Skeletal muscle tissue (tissue), 4 donors: ENCODE measurements around the gene PCDHA6. TPM values are rescaled to one million over a fixed set of nuclear protein-coding genes. Genes with fewer than 3 reads are reported as not detected.
"Not testable (repeated sequence)": the region's sequence is repeated elsewhere in the genome, so short reads cannot be mapped to it uniquely, and the experiment has no call there.

Source experiments
- H3K27ac ChIP-seq: one replicate; pipeline ENCODE4 v1.7.0; 2013; ENCODE audit warnings: mild to moderate bottlenecking, low read depth, low read length, inconsistent platforms
- H3K27me3 ChIP-seq, 3 donors: one replicate each; pipeline ENCODE4 v1.7.0; 2013; ENCODE audit warnings: low read length in 3 of 3; ENCODE audit not compliant: control insufficient read depth in 3 of 3, insufficient read depth in 3 of 3
- H3K36me3 ChIP-seq, 3 donors: one replicate each; pipeline ENCODE4 v1.7.0; 2013; ENCODE audit warnings: low read length in 3 of 3; ENCODE audit not compliant: control insufficient read depth in 3 of 3, insufficient read depth in 3 of 3
- H3K4me1 ChIP-seq, 3 donors: one replicate each; pipeline ENCODE4 v1.7.0; 2013; ENCODE audit warnings: low read length in 3 of 3, mild to moderate bottlenecking in 3 of 3; ENCODE audit not compliant: control insufficient read depth in 3 of 3, insufficient read depth in 3 of 3
- H3K4me3 ChIP-seq, 3 donors: one replicate each; pipeline ENCODE4 v1.7.0; 2013; ENCODE audit warnings: low read length in 3 of 3
- H3K9ac ChIP-seq, 3 donors: one replicate each; pipeline ENCODE4 v1.7.0; 2013; ENCODE audit warnings: low read length in 3 of 3, mild to moderate bottlenecking in 3 of 3, moderate library complexity in 2 of 3, low read depth in 1 of 3
- H3K9me3 ChIP-seq, 3 donors: one replicate each; pipeline ENCODE4 v1.7.0; 2013; ENCODE audit warnings: low read length in 3 of 3; ENCODE audit not compliant: control insufficient read depth in 3 of 3
- total RNA-seq: library from RNA; depleted of rRNA; stranded (reverse); fragments of >200 nt; gene quantifications from one replicate; pipeline ENCODE4 v1.2.3, GENCODE V29; 2014
- donor health status: Osteomylitis.

Gene PCDHA6
- total RNA-seq, result under 0.01 TPM

GRCh38 chr5:140827704-140828361, at the start of gene PCDHA6:
PCDHA6 (plus strand) TSS chr5:140827960; CDS start chr5:140828092, 132 bp downstream.
- H3K4me3 ChIP-seq, result no peak within 1 kb of the TSS
- no peaks in the 10 kb centered on the region for H3K4me1 ChIP-seq
- H3K27me3 ChIP-seq, result peaks cover 0 to 21% (median 0%) of the 10 kb centered on the region in 3 donors
- peaks cover 0 to 13% (median 2%) of the 10 kb centered on the region in 3 donors for H3K9me3 ChIP-seq
- no peaks in the 10 kb centered on the region for H3K36me3 ChIP-seq
- no peak within 1 kb of the TSS for H3K27ac ChIP-seq
- H3K9ac ChIP-seq, result no peak within 1 kb of the TSS

GRCh38 chr5:140780512-140780911, 47.2 kb upstream of the PCDHA6 start:
- no peaks in the 10 kb centered on the region for H3K36me3 ChIP-seq
- H3K27ac ChIP-seq, result no peak overlapping the region
- no peak overlapping the region for H3K9ac ChIP-seq
- H3K9me3 ChIP-seq, result peaks cover 5 to 21% (median 19%) of the 10 kb centered on the region in 3 donors
- H3K27me3 ChIP-seq, result no peaks in the 10 kb centered on the region
- H3K4me3 ChIP-seq, result no peak overlapping the region
- H3K4me1 ChIP-seq, result no peaks in the 10 kb centered on the region

DNA sequence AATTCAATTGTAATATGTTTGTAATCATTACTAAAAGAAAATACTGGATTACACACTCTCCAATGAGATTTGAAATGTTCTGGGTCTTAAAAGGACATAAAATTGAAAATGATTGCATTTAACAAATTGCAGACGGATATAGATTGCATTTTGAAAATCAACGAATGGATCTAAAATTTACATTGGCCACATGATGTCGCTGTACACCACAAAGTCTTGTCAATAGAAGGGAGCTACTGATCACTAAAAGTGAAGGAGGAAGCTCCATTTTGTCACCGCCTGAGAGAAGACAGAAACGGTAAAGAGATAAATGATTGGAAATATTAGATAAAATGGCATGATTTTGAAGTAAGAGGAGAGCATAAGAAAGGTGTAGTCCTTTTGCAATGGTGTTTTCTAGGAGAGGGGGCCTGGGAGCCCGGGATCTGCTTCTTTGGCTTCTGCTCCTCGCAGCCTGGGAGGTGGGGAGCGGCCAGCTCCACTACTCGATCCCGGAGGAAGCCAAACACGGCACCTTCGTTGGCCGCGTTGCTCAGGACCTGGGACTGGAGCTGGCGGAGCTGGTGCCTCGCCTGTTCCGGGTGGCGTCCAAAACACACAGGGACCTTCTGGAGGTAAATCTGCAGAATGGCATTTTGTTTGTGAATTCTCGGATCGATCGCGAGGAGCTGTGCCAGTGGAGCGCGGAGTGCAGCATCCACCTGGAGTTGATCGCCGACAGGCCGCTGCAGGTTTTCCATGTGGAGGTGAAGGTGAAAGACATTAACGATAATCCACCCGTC, 41.7 kb upstream of the PCDHA6 start, which contains the start of gene PCDHA1:
TSS of gene PCDHA1 (plus strand) at position 236 of the 782 bp plus-strand sequence.
- H3K9me3 ChIP-seq, result peaks cover 14 to 20% (median 18%) of the 10 kb centered on the region in 3 donors
- H3K9ac ChIP-seq, result no peak within 1 kb of the TSS
- H3K27me3 ChIP-seq, result peaks cover 0 to 10% (median 0%) of the 10 kb centered on the region in 3 donors
- no peaks in the 10 kb centered on the region for H3K4me1 ChIP-seq
- H3K36me3 ChIP-seq, result no peaks in the 10 kb centered on the region
- H3K4me3 ChIP-seq, result no peak within 1 kb of the TSS
- H3K27ac ChIP-seq, result no peak within 1 kb of the TSS

DNA sequence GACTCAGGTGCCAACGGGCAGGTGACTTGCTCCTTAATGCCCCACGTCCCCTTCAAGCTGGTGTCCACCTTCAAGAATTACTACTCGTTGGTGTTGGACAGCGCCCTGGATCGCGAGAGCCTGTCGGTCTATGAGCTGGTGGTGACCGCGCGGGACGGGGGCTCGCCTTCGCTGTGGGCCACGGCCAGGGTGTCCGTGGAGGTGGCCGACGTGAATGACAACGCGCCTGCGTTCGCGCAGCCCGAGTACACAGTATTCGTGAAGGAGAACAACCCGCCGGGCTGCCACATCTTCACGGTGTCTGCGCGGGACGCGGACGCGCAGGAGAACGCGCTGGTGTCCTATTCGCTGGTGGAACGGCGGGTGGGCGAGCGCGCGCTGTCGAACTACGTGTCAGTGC, 40.3 kb upstream of the PCDHA6 start:
- Histone ChIP-seq H3K27me3 (peaks cover 0 to 10% (median 0%) of the 10 kb centered on the region in 3 donors), H3K4me3 (peak overlapping the region in 1 of 3 donors; percentile 13), H3K9me3 (peaks cover 14 to 18% (median 18%) of the 10 kb centered on the region in 3 donors)
- H3K27ac ChIP-seq, H3K4me1 ChIP-seq, H3K9ac ChIP-seq, H3K36me3 ChIP-seq: not testable (repeated sequence)

DNA sequence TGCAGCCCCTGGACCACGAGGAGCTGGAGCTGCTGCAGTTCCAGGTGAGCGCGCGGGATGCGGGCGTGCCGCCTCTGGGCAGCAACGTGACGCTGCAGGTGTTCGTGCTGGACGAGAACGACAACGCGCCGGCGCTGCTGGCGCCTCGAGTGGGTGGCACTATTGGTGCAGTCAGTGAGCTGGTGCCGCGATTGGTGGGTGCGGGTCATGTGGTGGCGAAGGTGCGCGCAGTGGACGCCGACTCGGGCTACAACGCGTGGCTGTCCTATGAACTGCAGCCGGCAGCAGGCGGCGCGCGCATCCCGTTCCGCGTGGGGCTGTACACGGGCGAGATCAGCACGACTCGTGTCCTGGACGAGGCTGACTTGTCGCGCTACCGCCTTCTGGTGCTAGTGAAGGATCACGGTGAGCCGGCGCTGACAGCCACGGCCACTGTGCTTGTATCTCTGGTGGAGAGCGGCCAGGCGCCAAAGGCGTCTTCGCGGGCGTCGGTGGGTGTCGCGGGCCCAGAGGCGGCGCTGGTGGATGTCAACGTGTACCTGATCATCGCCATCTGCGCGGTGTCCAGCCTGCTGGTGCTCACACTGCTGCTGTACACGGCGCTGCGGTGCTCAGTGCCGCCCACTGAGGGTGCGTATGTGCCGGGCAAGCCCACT, 39.8 kb upstream of the PCDHA6 start:
- not testable (repeated sequence) for H3K27ac ChIP-seq, H3K4me1 ChIP-seq, H3K36me3 ChIP-seq, H3K4me3 ChIP-seq, H3K9ac ChIP-seq
- Histone ChIP-seq H3K9me3 (peaks cover 9 to 18% (median 18%) of the 10 kb centered on the region in 3 donors), H3K27me3 (peaks cover 0 to 10% (median 0%) of the 10 kb centered on the region in 3 donors)

- H3K9ac ChIP-seq, result no peak overlapping the region
- no peaks in the 10 kb centered on the region for H3K36me3 ChIP-seq
- peaks cover 0 to 10% (median 0%) of the 10 kb centered on the region in 3 donors for H3K27me3 ChIP-seq
- H3K9me3 ChIP-seq, result peaks cover 10 to 28% (median 23%) of the 10 kb centered on the region in 3 donors
- H3K4me1 ChIP-seq, result no peaks in the 10 kb centered on the region
- no peak overlapping the region for H3K4me3 ChIP-seq
- H3K27ac ChIP-seq, result no peak overlapping the region
Measured at GRCh38 chr5:140791089-140791488, 36.7 kb upstream of the PCDHA6 start.

- H3K4me1 ChIP-seq, result no peaks in the 10 kb centered on the region
- H3K9ac ChIP-seq, result no peak within 1 kb of the TSS
- H3K36me3 ChIP-seq, result no peaks in the 10 kb centered on the region
- H3K9me3 ChIP-seq, result peaks cover 3 to 16% (median 15%) of the 10 kb centered on the region in 3 donors
- peaks cover 0 to 5% (median 0%) of the 10 kb centered on the region in 3 donors for H3K27me3 ChIP-seq
- no peak within 1 kb of the TSS for H3K27ac ChIP-seq
- H3K4me3 ChIP-seq, result no peak within 1 kb of the TSS
Measured at GRCh38 chr5:140794595-140795258, 33.0 kb upstream of the PCDHA6 start, which contains the start of gene PCDHA2. PCDHA2 (plus strand) TSS chr5:140794852.

DNA sequence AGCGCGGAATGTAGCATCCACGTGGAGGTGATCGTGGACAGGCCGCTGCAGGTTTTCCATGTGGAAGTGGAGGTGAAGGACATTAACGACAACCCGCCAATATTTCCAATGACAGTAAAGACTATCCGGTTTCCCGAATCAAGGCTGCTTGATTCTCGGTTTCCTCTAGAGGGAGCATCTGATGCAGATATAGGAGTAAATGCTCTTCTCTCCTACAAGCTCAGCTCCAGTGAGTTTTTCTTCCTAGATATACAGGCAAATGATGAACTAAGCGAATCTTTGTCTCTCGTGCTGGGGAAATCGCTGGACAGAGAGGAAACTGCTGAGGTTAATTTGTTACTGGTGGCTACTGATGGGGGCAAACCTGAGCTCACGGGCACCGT, 32.5 kb upstream of the PCDHA6 start:
- no peak overlapping the region for H3K9ac ChIP-seq
- H3K27ac ChIP-seq, result no peak overlapping the region
- H3K27me3 ChIP-seq, result peaks cover 0 to 5% (median 0%) of the 10 kb centered on the region in 3 donors
- no peaks in the 10 kb centered on the region for H3K36me3 ChIP-seq
- no peak overlapping the region for H3K4me3 ChIP-seq
- no peaks in the 10 kb centered on the region for H3K4me1 ChIP-seq
- H3K9me3 ChIP-seq, result peaks cover 3 to 16% (median 15%) of the 10 kb centered on the region in 3 donors

GRCh38 chr5:140796072-140796717, 31.6 kb upstream of the PCDHA6 start:
- not testable (repeated sequence) for H3K4me3 ChIP-seq, H3K4me1 ChIP-seq, H3K27ac ChIP-seq, H3K27me3 ChIP-seq, H3K36me3 ChIP-seq, H3K9ac ChIP-seq
- peaks cover 3 to 18% (median 15%) of the 10 kb centered on the region in 3 donors for H3K9me3 ChIP-seq
